Upper lobe of left lung (tissue), 6 donors: Measurements from ENCODE around the gene ZBED5. TPM values are rescaled to one million over a fixed set of nuclear protein-coding genes. Genes with fewer than 3 reads are reported as not detected.

Source experiments
- ATAC-seq, 2 donors: fragments of 200-7000 bp; cut with Tn5 transposase; one replicate each; pipeline ENCODE4 v1.9.1; 2022; ENCODE audit warnings: mild to moderate bottlenecking in 2 of 2, moderate library complexity in 2 of 2; ENCODE audit not compliant: low FRiP score in 2 of 2
- DNase-seq, 2 donors: peaks; one replicate each; pipeline ENCODE4 v3.0.0-alpha.2; 2019 to 2020
- H3K27ac ChIP-seq, 4 donors: fragments of 200-600 bp; sonication (generic); one replicate each; pipeline ENCODE4 v1.5.1; 2016 to 2019
- H3K27me3 ChIP-seq, 4 donors: fragments of 200-600 bp; sonication (generic); one replicate each; pipeline ENCODE4 v1.5.1; 2017 to 2019
- H3K36me3 ChIP-seq, 4 donors: fragments of 200-600 bp; sonication (generic); one replicate each; pipeline ENCODE4 v1.5.1; 2016 to 2019
- H3K4me1 ChIP-seq, 4 donors: fragments of 200-600 bp; sonication (generic); one replicate each; pipeline ENCODE4 v1.5.1; 2018 to 2019
- H3K4me3 ChIP-seq, 4 donors: fragments of 200-600 bp; sonication (generic); one replicate each; pipeline ENCODE4 v1.5.1; 2017 to 2019; ENCODE audit warnings: mild to moderate bottlenecking in 2 of 4, moderate library complexity in 1 of 4
- H3K9me3 ChIP-seq, 4 donors: fragments of 200-600 bp; sonication (generic); one replicate each; pipeline ENCODE4 v1.5.1; 2018 to 2019
- EP300 ChIP-seq, 4 donors: sonication (generic); formaldehyde crosslinking; IDR thresholded peaks; one replicate each; pipeline ENCODE4 v1.5.1; 2017; ENCODE audit warnings: antibody characterized with exemption in 4 of 4, control low read depth in 2 of 4
- POLR2A ChIP-seq, 4 donors: fragments of 450-650 bp; IDR thresholded peaks; one replicate each; pipeline ENCODE4 v1.5.1; 2016 to 2017; ENCODE audit warnings: antibody characterized with exemption in 4 of 4, mild to moderate bottlenecking in 2 of 4
- POLR2AphosphoS5 ChIP-seq, 2 donors: sonication (generic); formaldehyde crosslinking; IDR thresholded peaks; one replicate each; pipeline ENCODE4 v1.5.1; 2017; ENCODE audit warnings: antibody characterized with exemption in 2 of 2
- WGBS, 2 donors: methylation state at CpG; one replicate each; pipeline ENCODE4 v1.1.5; 2017 to 2018; 5-methylcytosine and 5-hydroxymethylcytosine counted together
- total RNA-seq, 6 donors: library from RNA; depleted of rRNA in 4 of 6; stranded (reverse); fragments of >200 nt in 4 of 6; gene quantifications; one replicate each; pipeline versions ENCODE4 v1.1.0 to v1.2.1, GENCODE V29; 2016 to 2021
- TF ChIP-seq, protein P1 (sequence below), 6 experiments: fragments of 450-650 bp in 4 of 6; fragments of 200-600 bp in 2 of 6; sonication (generic) in 2 of 6; IDR thresholded peaks; one replicate each; pipeline ENCODE4 v1.5.1; 2016 to 2019; ENCODE audit warnings: antibody characterized with exemption in 6 of 6
- donor health status: DM: no; HTN: no; CAD: no; lungs with moderate emphysema.
- donor health status: DM: no; HTN: yes; CAD: no; lungs with severe emphysema.

Gene ZBED5
- 10 to 100 TPM; 14.4 to 54.6 (median 36.7) TPM for total RNA-seq

DNA sequence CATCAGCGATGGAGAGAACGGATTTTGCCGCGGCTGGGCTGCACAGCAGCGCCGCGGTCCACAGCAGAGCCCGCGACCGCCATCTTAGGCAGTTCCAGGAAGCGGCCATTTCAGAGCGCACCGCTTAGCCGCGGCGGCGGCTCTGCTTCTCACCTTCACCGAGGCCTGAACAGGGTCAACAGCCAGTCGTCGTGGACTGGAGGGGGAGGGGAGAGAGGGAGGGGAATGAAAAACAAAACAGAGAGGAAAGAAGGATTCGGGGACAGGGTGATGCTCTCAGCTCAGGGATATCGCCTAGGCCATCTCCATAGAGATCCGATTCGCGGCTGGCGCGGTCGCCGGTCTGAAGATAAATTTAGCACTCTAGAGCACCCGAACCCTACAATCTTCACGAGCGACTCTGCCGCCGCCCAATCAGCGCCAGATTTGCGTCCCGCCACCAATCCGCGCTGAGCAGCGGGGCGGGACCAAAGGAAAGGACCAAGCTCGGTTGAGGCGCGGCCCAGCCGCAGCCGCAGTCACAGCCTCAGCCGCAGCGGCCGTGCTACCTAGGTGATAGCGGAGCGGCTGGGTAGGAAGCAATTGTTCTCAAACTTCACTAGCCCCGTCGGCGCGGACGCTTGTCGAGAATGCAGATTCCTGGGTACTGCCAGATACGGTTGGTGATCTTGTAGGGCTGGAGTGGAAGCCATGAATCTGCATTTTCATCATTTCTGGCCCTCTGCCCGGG lies at the start of gene ZBED5:
Gene ZBED5, minus strand, starts transcription at position 345 of the 730 bp plus-strand sequence. CDS start 3,108 bp downstream, outside the sequence.
- H3K4me3 ChIP-seq, result peak within 1 kb of the TSS; percentile 73 to 85 (median 82)
- 0 to 1% methylated on average over 25 to 48 of the region's 59 CpGs for WGBS, 2 donors
- peaks cover 11 to 31% (median 16%) of the 10 kb centered on the region in 4 donors for H3K36me3 ChIP-seq
- peaks cover 7 to 30% (median 24%) of the 10 kb centered on the region in 4 donors for H3K4me1 ChIP-seq
- no peaks in the 10 kb centered on the region for H3K27me3 ChIP-seq
- TF ChIP-seq POLR2A (IDR thresholded peaks at IDR 0.05) (peak; percentile 63 to 99 (median 92)), EP300 (IDR thresholded peaks at IDR 0.05) (peak in 1 of 4 donors; percentile 31), POLR2AphosphoS5 (IDR thresholded peaks at IDR 0.05) (peak; percentile 89 to 99)
- TF ChIP-seq, protein P1, sequence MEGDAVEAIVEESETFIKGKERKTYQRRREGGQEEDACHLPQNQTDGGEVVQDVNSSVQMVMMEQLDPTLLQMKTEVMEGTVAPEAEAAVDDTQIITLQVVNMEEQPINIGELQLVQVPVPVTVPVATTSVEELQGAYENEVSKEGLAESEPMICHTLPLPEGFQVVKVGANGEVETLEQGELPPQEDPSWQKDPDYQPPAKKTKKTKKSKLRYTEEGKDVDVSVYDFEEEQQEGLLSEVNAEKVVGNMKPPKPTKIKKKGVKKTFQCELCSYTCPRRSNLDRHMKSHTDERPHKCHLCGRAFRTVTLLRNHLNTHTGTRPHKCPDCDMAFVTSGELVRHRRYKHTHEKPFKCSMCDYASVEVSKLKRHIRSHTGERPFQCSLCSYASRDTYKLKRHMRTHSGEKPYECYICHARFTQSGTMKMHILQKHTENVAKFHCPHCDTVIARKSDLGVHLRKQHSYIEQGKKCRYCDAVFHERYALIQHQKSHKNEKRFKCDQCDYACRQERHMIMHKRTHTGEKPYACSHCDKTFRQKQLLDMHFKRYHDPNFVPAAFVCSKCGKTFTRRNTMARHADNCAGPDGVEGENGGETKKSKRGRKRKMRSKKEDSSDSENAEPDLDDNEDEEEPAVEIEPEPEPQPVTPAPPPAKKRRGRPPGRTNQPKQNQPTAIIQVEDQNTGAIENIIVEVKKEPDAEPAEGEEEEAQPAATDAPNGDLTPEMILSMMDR (IDR thresholded peaks at IDR 0.05), result peak in 3 of 6 experiments; percentile 27 to 45 (median 38)
- DNase-seq (peak; percentile 97 to 99), ATAC-seq (peak; percentile 98 to 99)
- no peaks in the 10 kb centered on the region for H3K9me3 ChIP-seq
- peak within 1 kb of the TSS; percentile 95 to 99 (median 98) for H3K27ac ChIP-seq

DNA sequence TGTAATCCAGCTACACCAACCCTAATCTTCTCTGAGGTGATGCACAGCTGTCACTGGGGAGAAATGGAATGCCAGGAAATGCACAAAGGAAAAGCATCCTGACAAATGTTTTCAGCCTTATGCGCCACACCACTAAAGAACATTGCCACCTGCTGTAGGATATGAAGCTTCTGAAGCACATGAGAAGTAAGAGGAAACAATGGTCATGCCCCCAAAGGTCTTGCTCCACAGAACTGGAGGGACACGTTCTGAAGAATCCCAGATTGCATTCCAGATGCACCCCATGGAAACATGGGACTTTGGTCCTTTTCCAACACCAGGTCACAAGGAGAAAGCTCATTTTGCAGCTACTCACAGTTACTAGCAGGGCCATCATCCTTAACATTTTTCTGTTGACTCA lies 48.7 kb upstream of the ZBED5 start:
- no peak overlapping the region for H3K4me3 ChIP-seq
- DNase-seq, result no peak
- WGBS, 2 donors, result 56 to 66% methylated on average over 2 of the region's 2 CpGs
- no peak overlapping the region for H3K27ac ChIP-seq
- TF ChIP-seq EP300 (IDR thresholded peaks at IDR 0.05) (no peak), POLR2A (IDR thresholded peaks at IDR 0.05) (no peak), POLR2AphosphoS5 (IDR thresholded peaks at IDR 0.05) (no peak)
- TF ChIP-seq, protein P1 (IDR thresholded peaks at IDR 0.05), result no peak
- H3K4me1 ChIP-seq, result peaks cover 0 to 9% (median 7%) of the 10 kb centered on the region in 4 donors
- H3K9me3 ChIP-seq, result no peaks in the 10 kb centered on the region
- no peaks in the 10 kb centered on the region for H3K36me3 ChIP-seq
- no peaks in the 10 kb centered on the region for H3K27me3 ChIP-seq
- ATAC-seq, result no peak

DNA sequence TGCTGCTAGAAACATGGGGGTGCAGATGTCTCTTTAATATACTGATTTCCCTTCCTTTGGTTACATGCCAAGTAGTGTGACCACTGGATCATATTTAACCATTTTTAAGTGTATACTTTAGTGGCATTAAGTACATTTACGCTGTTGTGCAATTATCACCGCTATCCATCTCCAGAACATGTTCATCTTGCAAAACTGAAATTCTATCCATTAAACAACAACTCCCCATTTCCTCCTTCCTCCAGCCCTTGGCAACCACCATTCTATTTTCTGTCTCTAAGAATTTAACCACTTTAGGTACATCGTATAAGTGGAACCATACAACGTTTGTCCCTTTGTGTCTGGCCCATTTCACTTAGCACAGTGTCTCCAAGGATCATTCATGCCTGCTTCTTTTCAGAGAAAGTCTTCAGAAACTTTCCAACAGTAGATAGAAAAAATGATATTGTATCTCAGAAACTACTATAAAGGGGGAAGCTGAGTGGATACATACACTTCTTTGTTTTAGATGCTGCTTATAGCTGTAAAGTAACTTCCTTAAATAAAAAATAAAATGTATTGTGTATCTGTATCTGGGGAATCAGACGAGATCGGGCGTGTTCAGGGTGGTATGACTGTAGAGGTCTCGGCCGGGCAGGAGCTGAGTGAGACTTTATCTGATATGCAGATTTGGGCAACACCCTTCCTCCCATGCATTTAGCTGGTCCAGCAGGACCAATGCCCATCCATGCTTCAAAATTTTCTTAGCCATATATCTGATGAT lies 44.6 kb upstream of the ZBED5 start:
- Histone ChIP-seq H3K4me1 (peaks cover 23 to 41% (median 36%) of the 10 kb centered on the region in 4 donors), H3K27me3 (no peaks in the 10 kb centered on the region), H3K4me3 (no peak overlapping the region), H3K27ac (peak overlapping the region in 3 of 4 donors; percentile 37 to 40 (median 38)), H3K36me3 (no peaks in the 10 kb centered on the region), H3K9me3 (no peaks in the 10 kb centered on the region)
- no peak for TF ChIP-seq POLR2AphosphoS5 (IDR thresholded peaks at IDR 0.05)
- TF ChIP-seq POLR2A (IDR thresholded peaks at IDR 0.05), result no peak
- TF ChIP-seq, protein P1 (IDR thresholded peaks at IDR 0.05), result no peak
- TF ChIP-seq EP300 (IDR thresholded peaks at IDR 0.05), result no peak
- 58 to 65% methylated on average over 9 of the region's 9 CpGs for WGBS, 2 donors
- no peak for DNase-seq
- no peak for ATAC-seq

DNA sequence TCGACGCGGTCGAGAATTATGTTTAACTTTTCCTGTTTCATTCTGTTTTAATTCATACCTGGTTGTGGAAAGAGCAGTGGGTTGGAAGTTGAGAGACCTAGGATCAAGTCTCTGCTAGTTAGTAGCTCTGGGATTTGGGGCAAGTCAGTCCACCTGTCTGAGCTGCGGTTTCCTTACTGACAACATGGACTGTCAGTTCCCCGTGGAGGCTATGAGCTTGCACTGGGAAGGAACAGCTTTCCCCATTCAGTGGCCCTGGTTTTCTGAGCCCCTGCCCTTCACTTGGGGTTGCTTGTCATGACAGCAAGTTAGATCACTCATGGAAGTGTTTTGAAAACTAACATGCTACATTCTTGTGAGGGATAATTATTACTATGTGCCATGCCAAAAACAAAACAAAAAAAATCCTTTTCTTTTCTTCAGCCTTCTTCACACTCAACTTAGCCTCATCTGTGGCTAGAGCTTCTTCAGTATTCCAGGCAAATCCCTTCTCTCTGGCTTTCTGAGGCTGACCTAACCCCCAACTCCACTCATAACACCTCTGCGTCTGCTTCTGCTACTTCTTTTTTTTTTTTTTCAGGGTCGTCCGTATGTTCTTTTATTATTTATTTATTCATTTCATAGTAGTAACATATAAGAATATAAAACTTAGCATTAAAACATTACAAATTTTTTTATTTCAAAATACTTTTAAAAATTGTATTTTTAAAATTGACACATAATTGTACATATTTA lies 43.0 kb upstream of the ZBED5 start:
- H3K4me1 ChIP-seq, result peaks cover 23 to 41% (median 36%) of the 10 kb centered on the region in 4 donors
- no peak overlapping the region for H3K4me3 ChIP-seq
- DNase-seq (no peak), ATAC-seq (no peak)
- no peak for TF ChIP-seq POLR2A (IDR thresholded peaks at IDR 0.05)
- TF ChIP-seq POLR2AphosphoS5 (IDR thresholded peaks at IDR 0.05), result no peak
- TF ChIP-seq EP300 (IDR thresholded peaks at IDR 0.05), result no peak
- TF ChIP-seq, protein P1 (IDR thresholded peaks at IDR 0.05), result no peak
- H3K36me3 ChIP-seq, result no peaks in the 10 kb centered on the region
- H3K27ac ChIP-seq, result peak overlapping the region; percentile 87 to 91 (median 89)
- H3K27me3 ChIP-seq, result no peaks in the 10 kb centered on the region
- 52 to 58% methylated on average over 9 of the region's 9 CpGs for WGBS, 2 donors
- H3K9me3 ChIP-seq, result no peaks in the 10 kb centered on the region
